Endothelial cell (in vitro differentiated cells): ENCODE results near the gene CCNG2. TPM values are rescaled to one million over a fixed set of nuclear protein-coding genes. Genes with fewer than 3 reads are reported as not detected.

Experiments used
- DNase-seq: peaks from one replicate; pipeline ENCODE4 v3.0.0; 2021; ENCODE audit warnings: low spot score
- H3K27ac Mint-ChIP-seq: one replicate; pipeline ENCODE4 v1.8.0; 2021; ENCODE audit warnings: mixed read lengths, inconsistent platforms; ENCODE audit not compliant: unreplicated experiment
- H3K27me3 Mint-ChIP-seq: one replicate; pipeline ENCODE4 v1.8.0; 2021; ENCODE audit warnings: mild to moderate bottlenecking, moderate library complexity, mixed read lengths, inconsistent platforms; ENCODE audit not compliant: unreplicated experiment
- H3K36me3 Mint-ChIP-seq: one replicate; pipeline ENCODE4 v1.8.0; 2021; ENCODE audit warnings: mild to moderate bottlenecking, low read depth, mixed read lengths, inconsistent platforms; ENCODE audit not compliant: unreplicated experiment
- H3K4me1 Mint-ChIP-seq: one replicate; pipeline ENCODE4 v1.8.0; 2021; ENCODE audit warnings: mild to moderate bottlenecking, mixed read lengths, inconsistent platforms; ENCODE audit not compliant: unreplicated experiment
- H3K4me3 Mint-ChIP-seq: one replicate; pipeline ENCODE4 v1.8.0; 2021; ENCODE audit warnings: mild to moderate bottlenecking, mixed read lengths, inconsistent platforms; ENCODE audit not compliant: unreplicated experiment
- H3K9me3 Mint-ChIP-seq: one replicate; pipeline ENCODE4 v1.8.0; 2021; ENCODE audit warnings: mixed read lengths, inconsistent platforms; ENCODE audit not compliant: unreplicated experiment
- CTCF ChIP-seq: fragments of 200-600 bp; sonication (generic); IDR thresholded peaks from one replicate; pipeline ENCODE4 v1.5.0; 2021; ENCODE audit warnings: antibody characterized with exemption; ENCODE audit not compliant: unreplicated experiment
- total RNA-seq: library from RNA; stranded (reverse); fragmentation: NEBNext Ultra II Directional; extraction: Animal tissue kit (Norgen Biotek cat#: 25700); gene quantifications from one replicate; pipeline ENCODE4 v1.2.1, GENCODE V29; 2021; ENCODE audit not compliant: unreplicated experiment

CCNG2 gene
- total RNA-seq, 1 donor from 2014 or later, result 67.0 TPM

- Mint-ChIP-seq H3K27me3 (no peaks in the 10 kb centered on the region), H3K4me3 (no peak overlapping the region), H3K36me3 (no peaks in the 10 kb centered on the region), H3K27ac (no peak overlapping the region), H3K9me3 (no peaks in the 10 kb centered on the region), H3K4me1 (peaks cover 9% of the 10 kb centered on the region)
- no peak for TF ChIP-seq CTCF
- DNase-seq, result no peak
These were observed 42.3 kb downstream of the CCNG2 start for GRCh38 chr4:77199276-77199675.

- Mint-ChIP-seq H3K4me3 (no peak overlapping the region), H3K9me3 (no peaks in the 10 kb centered on the region), H3K36me3 (no peaks in the 10 kb centered on the region), H3K27me3 (no peaks in the 10 kb centered on the region), H3K4me1 (peaks cover 9% of the 10 kb centered on the region), H3K27ac (no peak overlapping the region)
- no peak for DNase-seq
- TF ChIP-seq CTCF, result no peak
These were observed 42.7 kb downstream of the CCNG2 start for GRCh38 chr4:77199701-77200100.

- no peak for TF ChIP-seq CTCF
- Mint-ChIP-seq H3K27ac (no peak overlapping the region), H3K27me3 (peaks cover 6% of the 10 kb centered on the region), H3K4me1 (peaks cover 9% of the 10 kb centered on the region), H3K4me3 (no peak overlapping the region), H3K36me3 (no peaks in the 10 kb centered on the region), H3K9me3 (no peaks in the 10 kb centered on the region)
- no peak for DNase-seq
These were observed 44.3 kb downstream of the CCNG2 start for GRCh38 chr4:77201343-77201742.

- DNase-seq, result no peak
- Mint-ChIP-seq H3K27ac (no peak overlapping the region), H3K36me3 (no peaks in the 10 kb centered on the region), H3K4me3 (no peak overlapping the region), H3K9me3 (no peaks in the 10 kb centered on the region), H3K27me3 (peaks cover 6% of the 10 kb centered on the region), H3K4me1 (peaks cover 9% of the 10 kb centered on the region)
- TF ChIP-seq CTCF, result no peak
These were observed 44.9 kb downstream of the CCNG2 start for GRCh38 chr4:77201857-77202256.

GRCh38 chr4:77202491-77202890 is 45.5 kb downstream of the CCNG2 start:
- Mint-ChIP-seq H3K9me3 (no peaks in the 10 kb centered on the region), H3K27ac (peak overlapping the region; percentile 0), H3K4me1 (peaks cover 9% of the 10 kb centered on the region), H3K36me3 (no peaks in the 10 kb centered on the region), H3K27me3 (peaks cover 6% of the 10 kb centered on the region), H3K4me3 (no peak overlapping the region)
- TF ChIP-seq CTCF, result no peak
- DNase-seq, result no peak
